ENCODE results near the gene PAQR3.

GRCh38 chr4:78910612-78911011 lies 28.6 kb downstream of the PAQR3 start:
- no peak for TF ChIP-seq CTCF (IDR thresholded peaks at IDR 0.05; ENCODE audit: low read length)
- no peak for TF ChIP-seq EZH2phosphoT487 (IDR thresholded peaks at IDR 0.05; ENCODE audit: low read length)
- no peak for TF ChIP-seq EZH2 (optimal IDR thresholded peaks at IDR 0.05; ENCODE audit: low read depth, low read length)

Measured in MM.1S (cell line).